Immature natural killer cell (primary cell): ENCODE results near the gene OSBPL2. TPM values are rescaled to one million over a fixed set of nuclear protein-coding genes. Genes with fewer than 3 reads are reported as not detected.
A peak's percentile ranks its signal among the peaks of the same experiment; 100 is the strongest.

Experiments
- DNase-seq, 3 donors: peaks; one replicate each; pipeline ENCODE4 v3.0.0; 2022; ENCODE audit warnings: mixed read lengths in 1 of 3
- H3K27ac Mint-ChIP-seq, 6 donors: one replicate each; pipeline ENCODE4 v1.8.0; 2020; ENCODE audit warnings: mixed read lengths in 6 of 6, mild to moderate bottlenecking in 5 of 6, inconsistent platforms in 4 of 6, moderate library complexity in 3 of 6
- H3K27me3 Mint-ChIP-seq, 3 donors: one replicate each; pipeline ENCODE4 v1.8.0; 2020 to 2021; ENCODE audit warnings: low read depth in 3 of 3, mild to moderate bottlenecking in 3 of 3, mixed read lengths in 3 of 3, moderate library complexity in 3 of 3, inconsistent platforms in 1 of 3
- H3K36me3 Mint-ChIP-seq, 3 donors: one replicate each; pipeline ENCODE4 v1.8.0; 2020; ENCODE audit warnings: mixed read lengths in 3 of 3, inconsistent platforms in 2 of 3, mild to moderate bottlenecking in 2 of 3
- H3K4me1 Mint-ChIP-seq, 2 donors: one replicate each; pipeline ENCODE4 v1.8.0; 2020; ENCODE audit warnings: inconsistent platforms in 2 of 2, mild to moderate bottlenecking in 2 of 2, mixed read lengths in 2 of 2, moderate library complexity in 1 of 2
- H3K4me3 Mint-ChIP-seq, 5 donors: one replicate each; pipeline ENCODE4 v1.8.0; 2020; ENCODE audit warnings: mild to moderate bottlenecking in 5 of 5, mixed read lengths in 5 of 5, inconsistent platforms in 3 of 5, moderate library complexity in 3 of 5
- H3K9me3 Mint-ChIP-seq, 6 donors: one replicate each; pipeline ENCODE4 v1.8.0; 2020; ENCODE audit warnings: mild to moderate bottlenecking in 6 of 6, mixed read lengths in 6 of 6, inconsistent platforms in 4 of 6, moderate library complexity in 3 of 6
- polyA plus RNA-seq, 3 donors: library from polyadenylated mRNA; unstranded; fragments of 300-500 nt; fragmentation: Illumina TruSeq; gene quantifications; one replicate each; pipeline ENCODE4 v1.2.3, GENCODE V29; 2021

Gene OSBPL2
- polyA plus RNA-seq, 3 donors from 2014 or later, result 17.9 to 45.2 (median 24.5) TPM

- no peaks in the 10 kb centered on the region for H3K36me3 Mint-ChIP-seq
- H3K27ac Mint-ChIP-seq, result no peak overlapping the region
- DNase-seq, result no peak
- no peak overlapping the region for H3K4me3 Mint-ChIP-seq
- H3K27me3 Mint-ChIP-seq, result no peaks in the 10 kb centered on the region
- peaks cover 0 to 1% (median 0%) of the 10 kb centered on the region in 6 donors for H3K9me3 Mint-ChIP-seq
- no peaks in the 10 kb centered on the region for H3K4me1 Mint-ChIP-seq
Observed at GRCh38 chr20:62329389-62330377, 91.4 kb downstream of the OSBPL2 start.

GRCh38 chr20:62330576-62331317, 92.4 kb downstream of the OSBPL2 start:
- Mint-ChIP-seq H3K36me3 (no peaks in the 10 kb centered on the region), H3K27ac (no peak overlapping the region), H3K4me3 (no peak overlapping the region), H3K9me3 (peaks cover 0 to 1% (median 0%) of the 10 kb centered on the region in 6 donors), H3K27me3 (no peaks in the 10 kb centered on the region), H3K4me1 (no peaks in the 10 kb centered on the region)
- no peak for DNase-seq

GRCh38 chr20:62331347-62331746, 93.0 kb downstream of the OSBPL2 start:
- Mint-ChIP-seq H3K36me3 (no peaks in the 10 kb centered on the region), H3K27ac (no peak overlapping the region), H3K4me3 (no peak overlapping the region), H3K9me3 (peaks cover 0 to 1% (median 0%) of the 10 kb centered on the region in 6 donors), H3K27me3 (no peaks in the 10 kb centered on the region), H3K4me1 (no peaks in the 10 kb centered on the region)
- DNase-seq, result no peak

GRCh38 chr20:62332421-62332820, 94.1 kb downstream of the OSBPL2 start:
- peaks cover 0 to 3% (median 2%) of the 10 kb centered on the region in 3 donors for H3K27me3 Mint-ChIP-seq

GRCh38 chr20:62332989-62333819, 94.9 kb downstream of the OSBPL2 start:
- Mint-ChIP-seq H3K9me3 (peaks cover 0 to 1% (median 0%) of the 10 kb centered on the region in 6 donors), H3K4me3 (no peak overlapping the region), H3K4me1 (no peaks in the 10 kb centered on the region), H3K27ac (no peak overlapping the region), H3K36me3 (no peaks in the 10 kb centered on the region), H3K27me3 (peaks cover 0 to 3% (median 2%) of the 10 kb centered on the region in 3 donors)
- DNase-seq, result no peak

More at GRCh38 chr20:62332421-62332820, 94.1 kb downstream of the OSBPL2 start:
- Mint-ChIP-seq H3K36me3 (no peaks in the 10 kb centered on the region), H3K9me3 (peaks cover 0 to 1% (median 0%) of the 10 kb centered on the region in 6 donors), H3K4me1 (no peaks in the 10 kb centered on the region), H3K27ac (no peak overlapping the region), H3K4me3 (no peak overlapping the region)
- DNase-seq, result no peak

- Mint-ChIP-seq H3K36me3 (no peaks in the 10 kb centered on the region), H3K9me3 (peaks cover 0 to 4% (median 0%) of the 10 kb centered on the region in 6 donors), H3K27me3 (peaks cover 0 to 3% (median 2%) of the 10 kb centered on the region in 3 donors), H3K27ac (no peak overlapping the region), H3K4me3 (no peak overlapping the region), H3K4me1 (no peaks in the 10 kb centered on the region)
- DNase-seq, result no peak
Observed at GRCh38 chr20:62333820-62334595, 95.7 kb downstream of the OSBPL2 start.

- DNase-seq, result no peak
- Mint-ChIP-seq H3K9me3 (peaks cover 0 to 4% (median 0%) of the 10 kb centered on the region in 6 donors), H3K4me3 (no peak overlapping the region), H3K27me3 (peaks cover 0 to 5% (median 3%) of the 10 kb centered on the region in 3 donors), H3K36me3 (no peaks in the 10 kb centered on the region), H3K27ac (no peak overlapping the region), H3K4me1 (no peaks in the 10 kb centered on the region)
Observed at GRCh38 chr20:62334881-62335280, 96.6 kb downstream of the OSBPL2 start.

GRCh38 chr20:62335532-62335931, 97.2 kb downstream of the OSBPL2 start:
- H3K4me3 Mint-ChIP-seq, result no peak overlapping the region
- H3K27ac Mint-ChIP-seq, result no peak overlapping the region

GRCh38 chr20:62336329-62336728, 98.0 kb downstream of the OSBPL2 start:
- DNase-seq, result no peak
- Mint-ChIP-seq H3K36me3 (no peaks in the 10 kb centered on the region), H3K27me3 (peaks cover 0 to 7% (median 5%) of the 10 kb centered on the region in 3 donors), H3K4me3 (no peak overlapping the region), H3K4me1 (no peaks in the 10 kb centered on the region), H3K9me3 (peaks cover 0 to 3% (median 0%) of the 10 kb centered on the region in 6 donors), H3K27ac (no peak overlapping the region)

More at GRCh38 chr20:62335532-62335931, 97.2 kb downstream of the OSBPL2 start:
- Mint-ChIP-seq H3K36me3 (no peaks in the 10 kb centered on the region), H3K4me1 (no peaks in the 10 kb centered on the region), H3K27me3 (peaks cover 0 to 7% (median 5%) of the 10 kb centered on the region in 3 donors), H3K9me3 (peaks cover 0 to 4% (median 0%) of the 10 kb centered on the region in 6 donors)
- no peak for DNase-seq

- H3K4me3 Mint-ChIP-seq, result no peak overlapping the region
- no peaks in the 10 kb centered on the region for H3K4me1 Mint-ChIP-seq
- H3K36me3 Mint-ChIP-seq, result no peaks in the 10 kb centered on the region
- peak overlapping the region in 1 of 6 donors; percentile 73 for H3K27ac Mint-ChIP-seq
- H3K9me3 Mint-ChIP-seq, result peaks cover 0 to 2% (median 0%) of the 10 kb centered on the region in 6 donors
- no peak for DNase-seq
- peaks cover 0 to 7% (median 5%) of the 10 kb centered on the region in 3 donors for H3K27me3 Mint-ChIP-seq
Observed at GRCh38 chr20:62336775-62337557, 98.6 kb downstream of the OSBPL2 start.

GRCh38 chr20:62337558-62338293, 99.4 kb downstream of the OSBPL2 start:
- no peak overlapping the region for H3K4me3 Mint-ChIP-seq
- DNase-seq, result no peak
- no peaks in the 10 kb centered on the region for H3K36me3 Mint-ChIP-seq
- H3K9me3 Mint-ChIP-seq, result peaks cover 0 to 2% (median 0%) of the 10 kb centered on the region in 6 donors
- no peak overlapping the region for H3K27ac Mint-ChIP-seq
- no peaks in the 10 kb centered on the region for H3K4me1 Mint-ChIP-seq
- peaks cover 0 to 7% (median 7%) of the 10 kb centered on the region in 3 donors for H3K27me3 Mint-ChIP-seq
